OCI-LY3 (cell line): ENCODE measurements around the gene DEGS2.

Experiments used
- EZH2phosphoT487 ChIP-seq: fragments of 200-600 bp; shearing (Covaris generic); IDR thresholded peaks from 2 replicates; pipeline ENCODE4 v1.6.1; 2018; ENCODE audit warnings: antibody characterized with exemption, mixed run types, low read depth
- TF ChIP-seq, protein P1 (sequence below): fragments of 200-600, 300-600 bp; sonication (generic); IDR thresholded peaks from 2 replicates; pipeline ENCODE4 v1.5.1; 2014; ENCODE audit warnings: antibody characterized with exemption, low read length, low read depth

GRCh38 chr14:100122481-100123223, 36.8 kb downstream of the DEGS2 start:
- TF ChIP-seq, protein P1, sequence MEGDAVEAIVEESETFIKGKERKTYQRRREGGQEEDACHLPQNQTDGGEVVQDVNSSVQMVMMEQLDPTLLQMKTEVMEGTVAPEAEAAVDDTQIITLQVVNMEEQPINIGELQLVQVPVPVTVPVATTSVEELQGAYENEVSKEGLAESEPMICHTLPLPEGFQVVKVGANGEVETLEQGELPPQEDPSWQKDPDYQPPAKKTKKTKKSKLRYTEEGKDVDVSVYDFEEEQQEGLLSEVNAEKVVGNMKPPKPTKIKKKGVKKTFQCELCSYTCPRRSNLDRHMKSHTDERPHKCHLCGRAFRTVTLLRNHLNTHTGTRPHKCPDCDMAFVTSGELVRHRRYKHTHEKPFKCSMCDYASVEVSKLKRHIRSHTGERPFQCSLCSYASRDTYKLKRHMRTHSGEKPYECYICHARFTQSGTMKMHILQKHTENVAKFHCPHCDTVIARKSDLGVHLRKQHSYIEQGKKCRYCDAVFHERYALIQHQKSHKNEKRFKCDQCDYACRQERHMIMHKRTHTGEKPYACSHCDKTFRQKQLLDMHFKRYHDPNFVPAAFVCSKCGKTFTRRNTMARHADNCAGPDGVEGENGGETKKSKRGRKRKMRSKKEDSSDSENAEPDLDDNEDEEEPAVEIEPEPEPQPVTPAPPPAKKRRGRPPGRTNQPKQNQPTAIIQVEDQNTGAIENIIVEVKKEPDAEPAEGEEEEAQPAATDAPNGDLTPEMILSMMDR = peak; percentile 52
- TF ChIP-seq EZH2phosphoT487 = no peak
